Activated CD4-positive, alpha-beta T cell treated with anti-CD3 and anti-CD28 coated beads for 36 hours (primary cell): ENCODE measurements around the gene SYNCRIP. TPM values are rescaled to one million over a fixed set of nuclear protein-coding genes. Genes with fewer than 3 reads are reported as not detected.
"Not testable (repeated sequence)": the region's sequence is repeated elsewhere in the genome, so short reads cannot be mapped to it uniquely, and the experiment has no call there.

ENCODE experiments used
- ATAC-seq: fragments of 200-7000 bp; cut with Tn5 transposase; one replicate; pipeline ENCODE4 v1.10.0; 2021; ENCODE audit warnings: mild to moderate bottlenecking, moderate library complexity
- CTCF ChIA-PET: fragments of 350-600 bp; sonication (Branson Sonifier 250); formaldehyde crosslinking; loops from one replicate; lab custom pipeline; 2021; ENCODE audit warnings: antibody characterized with exemption; lab: Charles Lee
- POLR2A ChIA-PET: fragments of 350-600 bp; sonication (Branson Sonifier 250); formaldehyde crosslinking; loops from one replicate; lab custom pipeline; 2021; ENCODE audit warnings: antibody characterized with exemption, inconsistent platforms; lab: Charles Lee
- DNase-seq: peaks from one replicate; pipeline ENCODE4 v3.0.0-alpha.2; 2020
- H3K27ac Mint-ChIP-seq: one replicate; pipeline ENCODE4 v1.8.0; 2021; ENCODE audit warnings: mixed read lengths
- H3K27me3 Mint-ChIP-seq: one replicate; pipeline ENCODE4 v1.8.0; 2021; ENCODE audit warnings: mixed read lengths
- H3K36me3 Mint-ChIP-seq: one replicate; pipeline ENCODE4 v1.8.0; 2021; ENCODE audit warnings: low read depth, mixed read lengths
- H3K4me1 Mint-ChIP-seq: one replicate; pipeline ENCODE4 v1.8.0; 2021; ENCODE audit warnings: mixed read lengths
- H3K4me3 Mint-ChIP-seq: one replicate; pipeline ENCODE4 v1.8.0; 2021; ENCODE audit warnings: mild to moderate bottlenecking, moderate library complexity, mixed read lengths
- H3K9me3 Mint-ChIP-seq: one replicate; pipeline ENCODE4 v1.8.0; 2021; ENCODE audit warnings: low read depth, mixed read lengths
- intact Hi-C, 2 experiments: fragments of 100-400 bp; cut with DNase I in 1 of 2; cut with micrococcal nuclease in 1 of 2; formaldehyde crosslinking; loops; one replicate each; pipeline versions ENCODE4 v1.14.2 to v1.15.1; 2022 to 2024; cut with DNase I, micrococcal nuclease
- total RNA-seq, 2 experiments: library from RNA; stranded (reverse); gene quantifications; one replicate each; pipeline ENCODE4 v1.2.3, GENCODE V29; 2021

The SYNCRIP gene
- total RNA-seq, 2 experiments from 2014 or later: 156 to 191 TPM

- POLR2A ChIA-PET: no interaction called here
- Mint-ChIP-seq H3K9me3 (peaks cover 19% of the 10 kb centered on the region), H3K27ac (no peak overlapping the region), H3K27me3 (no peaks in the 10 kb centered on the region), H3K4me3 (no peak overlapping the region), H3K36me3 (peaks cover 31% of the 10 kb centered on the region), H3K4me1 (peaks cover 23% of the 10 kb centered on the region)
- CTCF ChIA-PET: no interaction called here
- DNase-seq: no peak
- intact Hi-C loops: no loop called here
- ATAC-seq: no peak
These were observed 63.1 kb downstream of the SYNCRIP start for GRCh38 chr6:85579581-85579980.

GRCh38 chr6:85576476-85576875 is 66.2 kb downstream of the SYNCRIP start:
- H3K27me3 Mint-ChIP-seq: no peaks in the 10 kb centered on the region
- ChIA-PET CTCF (interaction anchor here (0.6 kb wide), 1 partner anchor 232 kb away, joined by 4 read pairs; no protein-coding TSS in a partner anchor), POLR2A (no interaction called here)
- intact Hi-C loops: no loop called here
- no peak for ATAC-seq
- no peak overlapping the region for H3K27ac Mint-ChIP-seq
- no peak overlapping the region for H3K4me3 Mint-ChIP-seq
- no peak for DNase-seq
- H3K9me3 Mint-ChIP-seq: no peaks in the 10 kb centered on the region
- peaks cover 21% of the 10 kb centered on the region for H3K4me1 Mint-ChIP-seq
- peaks cover 17% of the 10 kb centered on the region for H3K36me3 Mint-ChIP-seq

- Mint-ChIP-seq H3K4me3 (no peak overlapping the region), H3K36me3 (peaks cover 16% of the 10 kb centered on the region), H3K9me3 (no peaks in the 10 kb centered on the region), H3K27me3 (no peaks in the 10 kb centered on the region), H3K27ac (no peak overlapping the region), H3K4me1 (peaks cover 9% of the 10 kb centered on the region)
- POLR2A ChIA-PET: no interaction called here
- CTCF ChIA-PET: no interaction called here
- ATAC-seq (no peak), DNase-seq (no peak)
- intact Hi-C loops: no loop called here
These were observed 67.6 kb downstream of the SYNCRIP start for GRCh38 chr6:85574932-85575598.

- Mint-ChIP-seq H3K4me3 (no peak overlapping the region), H3K27ac (no peak overlapping the region), H3K9me3 (peaks cover under 1% of the 10 kb centered on the region), H3K27me3 (no peaks in the 10 kb centered on the region), H3K4me1 (peaks cover 9% of the 10 kb centered on the region), H3K36me3 (peaks cover 44% of the 10 kb centered on the region)
- POLR2A ChIA-PET: no interaction called here
- intact Hi-C loops: no loop called here
- ATAC-seq (no peak), DNase-seq (no peak)
- CTCF ChIA-PET: interaction anchor here (0.7 kb wide), 1 partner anchor 33 kb away, joined by 3 read pairs; no protein-coding TSS in a partner anchor
These were observed 73.4 kb downstream of the SYNCRIP start for GRCh38 chr6:85569323-85569722.

GRCh38 chr6:85568411-85568810 is 74.3 kb downstream of the SYNCRIP start:
- ChIA-PET CTCF (no interaction called here), POLR2A (no interaction called here)
- Mint-ChIP-seq H3K36me3 (peaks cover 46% of the 10 kb centered on the region), H3K27ac (no peak overlapping the region), H3K4me1 (peaks cover 9% of the 10 kb centered on the region), H3K4me3 (no peak overlapping the region), H3K9me3 (peaks cover 1% of the 10 kb centered on the region), H3K27me3 (no peaks in the 10 kb centered on the region)
- no peak for ATAC-seq
- intact Hi-C loops: no loop called here
- no peak for DNase-seq

GRCh38 chr6:85565736-85566135 is 77.0 kb downstream of the SYNCRIP start:
- CTCF ChIA-PET: interaction anchor here (0.5 to 1.0 kb wide), 4 partner anchors 28 to 211 kb away, joined by 3 to 4 read pairs (median 3); no protein-coding TSS in a partner anchor
- POLR2A ChIA-PET: no interaction called here
- peaks cover 1% of the 10 kb centered on the region for H3K9me3 Mint-ChIP-seq
- H3K36me3 Mint-ChIP-seq: peaks cover 37% of the 10 kb centered on the region
- no peak overlapping the region for H3K4me3 Mint-ChIP-seq
- no peak for ATAC-seq
- no peak for DNase-seq
- peaks cover 9% of the 10 kb centered on the region for H3K4me1 Mint-ChIP-seq
- intact Hi-C loops: no loop called here
- no peak overlapping the region for H3K27ac Mint-ChIP-seq
- no peaks in the 10 kb centered on the region for H3K27me3 Mint-ChIP-seq

- H3K27ac Mint-ChIP-seq, CTCF ChIA-PET, H3K4me3 Mint-ChIP-seq, POLR2A ChIA-PET, H3K4me1 Mint-ChIP-seq, ATAC-seq, intact Hi-C loops, H3K9me3 Mint-ChIP-seq, H3K27me3 Mint-ChIP-seq, DNase-seq: not testable (repeated sequence)
- H3K36me3 Mint-ChIP-seq: peaks cover 32% of the 10 kb centered on the region
These were observed 78.5 kb downstream of the SYNCRIP start for GRCh38 chr6:85564223-85564622.

Other genes starting within 250 kb of the SYNCRIP start
- gene NT5E, start 192.8 kb downstream of the SYNCRIP start, total RNA-seq: 1 to 10 TPM; 3.8 to 4.9 TPM
- 10 to 100 TPM; 38.4 to 54.7 TPM for gene SNX14, start 49.0 kb downstream of the SYNCRIP start, total RNA-seq